Dendritic cell treated with granulocyte-macrophage colony-stimulating factor and Interleukin-4, amounts not matched to agents 40 ng/mL and 50 ng/mL, for 4 days (primary cell): ENCODE results near the gene ECPAS.

ENCODE experiments used
- H3K27ac Mint-ChIP-seq: one replicate; pipeline ENCODE4 v1.8.0; 2022; ENCODE audit warnings: mild to moderate bottlenecking, mixed read lengths
- H3K27me3 Mint-ChIP-seq: one replicate; pipeline ENCODE4 v1.8.0; 2022; ENCODE audit warnings: mild to moderate bottlenecking, mixed read lengths
- H3K36me3 Mint-ChIP-seq: one replicate; pipeline ENCODE4 v1.8.0; 2022; ENCODE audit warnings: low read depth, mixed read lengths
- H3K4me1 Mint-ChIP-seq: one replicate; pipeline ENCODE4 v1.8.0; 2022; ENCODE audit warnings: low read depth, mixed read lengths
- H3K4me3 Mint-ChIP-seq: one replicate; pipeline ENCODE4 v1.8.0; 2022; ENCODE audit warnings: mild to moderate bottlenecking, moderate library complexity, mixed read lengths
- H3K9me3 Mint-ChIP-seq: one replicate; pipeline ENCODE4 v1.8.0; 2022; ENCODE audit warnings: mixed read lengths
- intact Hi-C: fragments of 100-400 bp; cut with micrococcal nuclease; formaldehyde crosslinking; loops from one replicate; pipeline ENCODE4 v1.15.0; 2022

Gene ECPAS

GRCh38 chr9:111316796-111317195 is 167.4 kb downstream of the ECPAS start:
- peaks cover 15% of the 10 kb centered on the region for H3K9me3 Mint-ChIP-seq
- no peak overlapping the region for H3K4me3 Mint-ChIP-seq
- no peak overlapping the region for H3K27ac Mint-ChIP-seq
- no peaks in the 10 kb centered on the region for H3K4me1 Mint-ChIP-seq
- no peaks in the 10 kb centered on the region for H3K36me3 Mint-ChIP-seq
- peaks cover 3% of the 10 kb centered on the region for H3K27me3 Mint-ChIP-seq
- intact Hi-C loops: no loop called here
